GM12878 (cell line): ENCODE measurements around the gene GUCY1A2. TPM values are rescaled to one million over a fixed set of nuclear protein-coding genes. Genes with fewer than 3 reads are reported as not detected.

Source experiments
- ATAC-seq: fragments of 200-7000 bp; cut with Tn5 transposase; 3 replicates; pipeline ENCODE4 v1.9.1; 2020; ENCODE audit warnings: mild to moderate bottlenecking, moderate library complexity
- BruUV-seq: library from RNA; stranded (reverse); fragments of 400-500 nt; replicated peaks from 2 replicates; lab custom pipeline; 2021; lab: Mats Ljungman, UMichigan
- CTCF ChIA-PET: fragments of 300-600 bp; sonication (Branson Sonifier 250); formaldehyde crosslinking; extraction: SDS; loops from one replicate; lab custom pipeline; 2021; ENCODE audit warnings: inconsistent platforms; lab: Yijun Ruan, JAX
- POLR2A ChIA-PET: fragments of 350-600 bp; formaldehyde crosslinking; extraction: SDS; loops from one replicate; lab custom pipeline; 2021; ENCODE audit warnings: inconsistent platforms; lab: Charles Lee
- RAD21 ChIA-PET: fragments of 300-600 bp; sonication (Branson Sonifier 250); formaldehyde crosslinking; loops from one replicate; lab custom pipeline; 2023; ENCODE audit warnings: antibody characterized with exemption; ENCODE audit not compliant: unreplicated experiment; lab: Charles Lee
- SMC1A ChIA-PET: fragments of 300-600 bp; sonication (Branson Sonifier 250); formaldehyde crosslinking; loops from one replicate; lab custom pipeline; 2023; ENCODE audit not compliant: unreplicated experiment, uncharacterized antibody; lab: Charles Lee
- DNase-seq: peaks from one replicate; pipeline ENCODE4 v3.0.0-alpha.2; 2011; ENCODE audit warnings: low read depth, low spot score
- FAIRE-seq: peaks from 3 replicates; lab custom pipeline; 2011; peaks lifted over from hg19 to GRCh38; lab: Jason Lieb, UNC
- H2AFZ ChIP-seq: 2 replicates; pipeline ENCODE4 v1.6.0; 2011; ENCODE audit warnings: low read depth, low read length, control low read depth; ENCODE audit not compliant: control insufficient read depth
- H3K27ac ChIP-seq: 2 replicates; pipeline ENCODE4 v1.5.1; 2011; ENCODE audit warnings: control low read depth; ENCODE audit not compliant: control insufficient read depth, insufficient read depth
- H3K27me3 ChIP-seq, 2 experiments: replicated peaks in 1 of 2; 2 replicates each; pipeline versions ENCODE4 v1.6.0 to v1.6.1; 2011; ENCODE audit warnings: low read length in 1 of 2; ENCODE audit not compliant: control insufficient read depth in 2 of 2, insufficient read depth in 2 of 2
- H3K36me3 ChIP-seq, 2 experiments: 2 replicates each; pipeline ENCODE4 v1.5.1; 2011; ENCODE audit warnings: low read length in 1 of 2; ENCODE audit not compliant: control insufficient read depth in 2 of 2, insufficient read depth in 2 of 2
- H3K4me1 ChIP-seq: 2 replicates; pipeline ENCODE4 v1.6.1; 2011; ENCODE audit warnings: mild to moderate bottlenecking, low read length, moderate library complexity, mixed read lengths; ENCODE audit not compliant: control insufficient read depth, insufficient read depth
- H3K4me2 ChIP-seq: 2 replicates; pipeline ENCODE4 v1.6.0; 2011; ENCODE audit warnings: control low read depth; ENCODE audit not compliant: control insufficient read depth, insufficient read depth
- H3K4me3 ChIP-seq: fragments of 200-600 bp; sonication (generic); 2 replicates; pipeline ENCODE4 v1.5.1; 2016
- H3K79me2 ChIP-seq: 2 replicates; pipeline ENCODE4 v1.6.0; 2011; ENCODE audit warnings: low read length; ENCODE audit not compliant: control insufficient read depth, insufficient read depth
- H3K9ac ChIP-seq: 2 replicates; pipeline ENCODE4 v1.8.0; 2011; ENCODE audit warnings: low read length, control low read depth, mixed read lengths; ENCODE audit not compliant: control insufficient read depth, insufficient read depth
- H3K9me3 ChIP-seq: replicated peaks from 3 replicates; pipeline ENCODE4 v1.5.1; 2011; ENCODE audit warnings: mild to moderate bottlenecking, low read length; ENCODE audit not compliant: control insufficient read depth, insufficient read depth
- H4K20me1 ChIP-seq: 2 replicates; pipeline ENCODE4 v1.6.0; 2011; ENCODE audit not compliant: control insufficient read depth, insufficient read depth
- BCL11A ChIP-seq: IDR thresholded peaks from 2 replicates; pipeline ENCODE4 v1.6.1; 2011; ENCODE audit warnings: low read depth, low read length
- CEBPB ChIP-seq, 2 experiments: fragments of 150-350 bp in 1 of 2; IDR thresholded peaks; 2 replicates each; pipeline ENCODE4 v1.6.1; 2012 to 2014; ENCODE audit warnings: low read depth in 2 of 2, low read length in 2 of 2, borderline replicate concordance in 1 of 2, inconsistent platforms in 1 of 2
- NR2C1 ChIP-seq: fragments of 450-650 bp; IDR thresholded peaks from 2 replicates; pipeline ENCODE4 v1.6.1; 2017; ENCODE audit warnings: antibody characterized with exemption, mild to moderate bottlenecking, moderate library complexity
- RBBP5 ChIP-seq: fragments of 200-600 bp; sonication (generic); conservative IDR thresholded peaks from 2 replicates; pipeline ENCODE4 v1.6.1; 2016
- RFX5 ChIP-seq: IDR thresholded peaks from 2 replicates; pipeline ENCODE4 v1.6.1; 2011; ENCODE audit warnings: low read depth, low read length, improper control_type of control experiment
- STAT3 ChIP-seq: IDR thresholded peaks from 2 replicates; pipeline ENCODE4 v1.6.1; 2011; ENCODE audit warnings: low read depth, low read length, improper control_type of control experiment
- WGBS: methylation state at CpG from one replicate; pipeline ENCODE4 v1.1.6; 2016; ENCODE audit warnings: low lambda C conversion rate; ENCODE audit not compliant: insufficient replicate concordance, insufficient coverage; ENCODE audit errors: missing lambda C conversion rate; 5-methylcytosine and 5-hydroxymethylcytosine counted together
- in situ Hi-C: fragments of 300-500 bp; cut with MboI; formaldehyde crosslinking; loops from 9 replicates; pipeline ENCODE4 v1.14.3; 2018; ENCODE audit warnings: mixed read lengths
- intact Hi-C: fragments of 100-400 bp; cut with micrococcal nuclease; formaldehyde crosslinking; loops from one replicate; pipeline ENCODE4 v1.14.2; 2022; ENCODE audit not compliant: unreplicated experiment
- polyA plus RNA-seq, 11 experiments: library from polyadenylated mRNA; depleted of rRNA in 4 of 11; unstranded in 6 of 11; stranded (reverse) in 5 of 11; fragments of >200 nt; fragmentation: Nextera tagmentation in 4 of 11; fragmentation: Illumina TruSeq in 1 of 11; extraction: Ambion mirVana in 4 of 11; extraction: Trizol in 1 of 11; gene quantifications; 1 replicate in 1 of 11; 2 replicates in 10 of 11; pipeline versions ENCODE4 v1.2.1 to v1.2.3, GENCODE V29; 2011 to 2016; ENCODE audit warnings: inconsistent platforms in 2 of 11, missing spikeins in 2 of 11, low read depth in 1 of 11
- total RNA-seq, 4 experiments: library from RNA; depleted of rRNA in 3 of 4; stranded (reverse); fragments of >200 nt in 3 of 4; fragmentation: Illumina TruSeq in 1 of 4; extraction: Trizol in 1 of 4; gene quantifications; 2 replicates each; pipeline versions ENCODE4 v1.2.1 to v1.2.3, GENCODE V29; 2013 to 2021
- TF ChIP-seq, protein P1 (sequence below): IDR thresholded peaks from 2 replicates; pipeline ENCODE4 v1.6.1; 2011; ENCODE audit warnings: borderline replicate concordance, low read depth, mild to moderate bottlenecking, moderate library complexity, low read length; ENCODE audit not compliant: insufficient read depth, poor library complexity, severe bottlenecking
- TF ChIP-seq, protein P2 (sequence below): IDR thresholded peaks from 2 replicates; pipeline ENCODE4 v1.6.1; 2012; ENCODE audit warnings: mild to moderate bottlenecking, low read depth, low read length
- TF ChIP-seq, protein P3 (sequence below): fragments of 450-650 bp; IDR thresholded peaks from 2 replicates; pipeline ENCODE4 v1.6.1; 2016; ENCODE audit warnings: mild to moderate bottlenecking

The GUCY1A2 gene
- total and polyA plus RNA-seq, 10 of the 15 experiments (the other 5 are each of a cell fraction or from before 2014, with no cell fraction given): under 0.01 to 0.03 (median under 0.01) TPM; not detected in 4

DNA sequence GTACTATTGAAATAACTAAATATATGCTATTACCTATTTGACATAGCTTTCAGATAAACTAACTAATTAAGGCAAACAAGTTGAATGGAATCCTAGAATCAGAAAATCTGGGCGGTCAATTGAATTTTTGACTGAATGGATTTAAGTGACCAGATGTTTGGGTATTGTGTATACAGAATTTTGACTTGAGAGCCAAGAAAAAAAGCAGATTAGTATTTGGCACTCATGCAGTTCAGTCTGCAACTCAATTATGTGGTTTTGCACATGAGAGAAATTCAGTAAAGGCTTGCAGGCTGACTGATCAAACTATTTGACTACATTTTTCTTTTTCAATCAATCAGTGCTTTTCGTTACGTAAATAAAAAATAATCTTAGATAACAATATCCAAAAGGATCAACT, 254.8 kb downstream of the GUCY1A2 start:
- Histone ChIP-seq H3K79me2 (no peaks in the 10 kb centered on the region), H4K20me1 (no peaks in the 10 kb centered on the region), H3K27ac (no peak overlapping the region), H3K9me3 (no peaks in the 10 kb centered on the region), H3K36me3 (no peaks in the 10 kb centered on the region), H3K4me1 (no peaks in the 10 kb centered on the region), H3K4me3 (no peak overlapping the region), H3K27me3 (no peaks in the 10 kb centered on the region), H2AFZ (no peak overlapping the region), H3K4me2 (no peak overlapping the region), H3K9ac (no peak overlapping the region)
- DNase-seq: no peak
- intact Hi-C loops: no loop called here
- no peak for FAIRE-seq
- ChIA-PET RAD21 (no interaction called here), SMC1A (no interaction called here), POLR2A (no interaction called here), CTCF (no interaction called here)
- in situ Hi-C loops: no loop called here
- 64% methylated on average over 3 of the region's 3 CpGs for WGBS
- TF ChIP-seq CEBPB (IDR thresholded peaks at IDR 0.05; ENCODE audit: borderline replicate concordance in 1 of 2, low read depth in 2 of 2, low read length in 2 of 2) (no peak), RBBP5 (no peak), BCL11A (no peak), STAT3 (no peak), NR2C1 (no peak), RFX5 (no peak)
- TF ChIP-seq, protein P1, sequence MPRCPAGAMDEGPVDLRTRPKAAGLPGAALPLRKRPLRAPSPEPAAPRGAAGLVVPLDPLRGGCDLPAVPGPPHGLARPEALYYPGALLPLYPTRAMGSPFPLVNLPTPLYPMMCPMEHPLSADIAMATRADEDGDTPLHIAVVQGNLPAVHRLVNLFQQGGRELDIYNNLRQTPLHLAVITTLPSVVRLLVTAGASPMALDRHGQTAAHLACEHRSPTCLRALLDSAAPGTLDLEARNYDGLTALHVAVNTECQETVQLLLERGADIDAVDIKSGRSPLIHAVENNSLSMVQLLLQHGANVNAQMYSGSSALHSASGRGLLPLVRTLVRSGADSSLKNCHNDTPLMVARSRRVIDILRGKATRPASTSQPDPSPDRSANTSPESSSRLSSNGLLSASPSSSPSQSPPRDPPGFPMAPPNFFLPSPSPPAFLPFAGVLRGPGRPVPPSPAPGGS: no peak
- TF ChIP-seq, protein P2, sequence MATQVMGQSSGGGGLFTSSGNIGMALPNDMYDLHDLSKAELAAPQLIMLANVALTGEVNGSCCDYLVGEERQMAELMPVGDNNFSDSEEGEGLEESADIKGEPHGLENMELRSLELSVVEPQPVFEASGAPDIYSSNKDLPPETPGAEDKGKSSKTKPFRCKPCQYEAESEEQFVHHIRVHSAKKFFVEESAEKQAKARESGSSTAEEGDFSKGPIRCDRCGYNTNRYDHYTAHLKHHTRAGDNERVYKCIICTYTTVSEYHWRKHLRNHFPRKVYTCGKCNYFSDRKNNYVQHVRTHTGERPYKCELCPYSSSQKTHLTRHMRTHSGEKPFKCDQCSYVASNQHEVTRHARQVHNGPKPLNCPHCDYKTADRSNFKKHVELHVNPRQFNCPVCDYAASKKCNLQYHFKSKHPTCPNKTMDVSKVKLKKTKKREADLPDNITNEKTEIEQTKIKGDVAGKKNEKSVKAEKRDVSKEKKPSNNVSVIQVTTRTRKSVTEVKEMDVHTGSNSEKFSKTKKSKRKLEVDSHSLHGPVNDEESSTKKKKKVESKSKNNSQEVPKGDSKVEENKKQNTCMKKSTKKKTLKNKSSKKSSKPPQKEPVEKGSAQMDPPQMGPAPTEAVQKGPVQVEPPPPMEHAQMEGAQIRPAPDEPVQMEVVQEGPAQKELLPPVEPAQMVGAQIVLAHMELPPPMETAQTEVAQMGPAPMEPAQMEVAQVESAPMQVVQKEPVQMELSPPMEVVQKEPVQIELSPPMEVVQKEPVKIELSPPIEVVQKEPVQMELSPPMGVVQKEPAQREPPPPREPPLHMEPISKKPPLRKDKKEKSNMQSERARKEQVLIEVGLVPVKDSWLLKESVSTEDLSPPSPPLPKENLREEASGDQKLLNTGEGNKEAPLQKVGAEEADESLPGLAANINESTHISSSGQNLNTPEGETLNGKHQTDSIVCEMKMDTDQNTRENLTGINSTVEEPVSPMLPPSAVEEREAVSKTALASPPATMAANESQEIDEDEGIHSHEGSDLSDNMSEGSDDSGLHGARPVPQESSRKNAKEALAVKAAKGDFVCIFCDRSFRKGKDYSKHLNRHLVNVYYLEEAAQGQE: no peak
- TF ChIP-seq, protein P3, sequence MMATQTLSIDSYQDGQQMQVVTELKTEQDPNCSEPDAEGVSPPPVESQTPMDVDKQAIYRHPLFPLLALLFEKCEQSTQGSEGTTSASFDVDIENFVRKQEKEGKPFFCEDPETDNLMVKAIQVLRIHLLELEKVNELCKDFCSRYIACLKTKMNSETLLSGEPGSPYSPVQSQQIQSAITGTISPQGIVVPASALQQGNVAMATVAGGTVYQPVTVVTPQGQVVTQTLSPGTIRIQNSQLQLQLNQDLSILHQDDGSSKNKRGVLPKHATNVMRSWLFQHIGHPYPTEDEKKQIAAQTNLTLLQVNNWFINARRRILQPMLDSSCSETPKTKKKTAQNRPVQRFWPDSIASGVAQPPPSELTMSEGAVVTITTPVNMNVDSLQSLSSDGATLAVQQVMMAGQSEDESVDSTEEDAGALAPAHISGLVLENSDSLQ: no peak
- ATAC-seq: no peak
- no TSS peak for BruUV-seq
